CD4-positive, alpha-beta T cell treated with Interleukin-17A for 4 hours (primary cell): ENCODE measurements around the gene RNF181.
"Not testable (repeated sequence)": the region's sequence is repeated elsewhere in the genome, so short reads cannot be mapped to it uniquely, and the experiment has no call there.

Source experiments
- DNase-seq: peaks from one replicate; pipeline ENCODE4 v3.0.0-alpha.2; 2020; ENCODE audit warnings: mixed read lengths

RNF181 gene

DNA sequence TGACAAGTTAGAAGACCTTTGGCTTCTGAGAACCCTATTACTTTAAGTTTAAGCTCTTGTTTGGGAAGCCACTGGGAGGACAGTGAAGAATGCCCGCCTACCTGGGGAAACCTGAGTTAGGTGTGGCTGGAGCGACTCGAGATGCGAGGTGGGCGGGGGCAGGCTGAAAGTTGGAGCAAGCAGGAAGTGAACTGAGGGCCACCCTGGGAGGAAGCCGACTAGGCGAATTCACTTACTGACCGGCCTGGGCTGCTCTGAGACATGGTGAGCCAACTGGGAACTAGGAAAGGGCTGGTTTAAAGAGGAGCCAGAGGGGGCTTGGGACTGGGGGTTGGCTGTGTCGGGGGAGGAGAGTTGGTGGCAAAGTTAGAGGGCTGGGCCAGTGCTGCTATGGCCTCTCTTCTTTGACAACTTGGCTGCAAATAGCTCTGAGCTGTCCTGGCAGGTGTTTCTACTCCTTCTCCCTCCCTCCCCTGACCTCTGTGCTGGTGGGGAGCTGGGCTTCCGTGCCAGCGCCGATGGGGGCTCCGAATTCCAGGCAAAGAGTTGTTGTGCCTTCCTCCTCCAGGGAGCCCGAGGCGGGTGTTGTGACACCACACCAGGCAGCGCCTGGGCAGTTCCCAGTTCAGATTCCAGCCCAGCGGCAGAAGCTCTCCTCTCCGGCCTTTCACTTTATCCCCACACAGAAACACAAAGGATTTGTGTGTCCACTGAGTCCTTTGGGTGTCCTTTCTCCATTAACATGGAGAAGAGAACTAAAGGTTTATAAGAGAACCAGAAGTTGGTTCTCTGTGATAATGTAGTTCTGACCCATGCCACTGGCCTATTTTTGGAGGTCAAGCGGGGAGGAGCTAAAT is 17.9 kb upstream of the RNF181 start, which contains the start of gene VAMP8:
TSS of gene VAMP8 (plus strand) at position 201 of the 857 bp plus-strand sequence. CDS start at position 262, 61 bp downstream.
- peak; percentile 80 for DNase-seq

DNA sequence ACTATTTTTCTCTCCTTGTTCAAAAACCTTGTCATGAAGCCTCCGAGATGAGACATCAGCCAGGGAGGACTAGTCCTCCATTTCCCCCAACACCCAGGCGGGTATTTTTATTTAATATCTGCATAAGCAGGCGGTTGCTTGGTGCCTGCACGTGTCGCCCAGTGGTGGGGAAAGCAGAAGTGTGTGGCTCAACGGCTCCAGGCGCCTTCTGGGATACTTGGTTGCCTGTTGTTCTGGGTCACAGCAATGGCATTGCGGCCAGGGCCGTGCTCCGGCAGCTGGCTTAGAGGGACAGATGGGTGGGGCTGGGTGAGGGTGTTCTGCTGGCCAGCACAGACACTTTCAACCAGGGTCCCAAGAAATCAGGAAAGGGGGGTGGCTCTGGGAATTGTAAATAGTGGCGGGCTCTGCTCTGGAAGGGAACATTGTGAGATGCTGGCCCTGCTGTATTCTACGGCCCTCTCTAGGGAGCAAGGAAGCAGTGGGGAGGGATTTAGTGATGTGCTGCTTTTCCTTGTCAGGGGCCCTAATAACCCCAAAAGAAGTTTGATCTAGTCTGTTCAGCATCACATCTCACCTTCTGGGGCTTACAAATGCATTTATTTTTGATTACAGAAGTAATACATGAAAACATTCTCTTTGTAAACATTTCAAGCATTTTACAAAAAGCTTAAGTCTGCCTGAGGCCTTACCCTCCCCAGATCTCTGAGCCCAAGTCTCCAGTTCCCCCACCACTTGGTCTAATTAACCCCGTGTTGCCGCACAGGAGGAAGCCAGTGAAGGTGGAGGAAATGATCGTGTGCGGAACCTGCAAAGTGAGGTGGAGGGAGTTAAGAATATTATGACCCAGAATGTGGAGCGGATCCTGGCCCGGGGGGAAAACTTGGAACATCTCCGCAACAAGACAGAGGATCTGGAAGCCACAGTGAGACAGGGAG is 17.0 kb upstream of the RNF181 start:
- DNase-seq = peak; percentile 29

DNA sequence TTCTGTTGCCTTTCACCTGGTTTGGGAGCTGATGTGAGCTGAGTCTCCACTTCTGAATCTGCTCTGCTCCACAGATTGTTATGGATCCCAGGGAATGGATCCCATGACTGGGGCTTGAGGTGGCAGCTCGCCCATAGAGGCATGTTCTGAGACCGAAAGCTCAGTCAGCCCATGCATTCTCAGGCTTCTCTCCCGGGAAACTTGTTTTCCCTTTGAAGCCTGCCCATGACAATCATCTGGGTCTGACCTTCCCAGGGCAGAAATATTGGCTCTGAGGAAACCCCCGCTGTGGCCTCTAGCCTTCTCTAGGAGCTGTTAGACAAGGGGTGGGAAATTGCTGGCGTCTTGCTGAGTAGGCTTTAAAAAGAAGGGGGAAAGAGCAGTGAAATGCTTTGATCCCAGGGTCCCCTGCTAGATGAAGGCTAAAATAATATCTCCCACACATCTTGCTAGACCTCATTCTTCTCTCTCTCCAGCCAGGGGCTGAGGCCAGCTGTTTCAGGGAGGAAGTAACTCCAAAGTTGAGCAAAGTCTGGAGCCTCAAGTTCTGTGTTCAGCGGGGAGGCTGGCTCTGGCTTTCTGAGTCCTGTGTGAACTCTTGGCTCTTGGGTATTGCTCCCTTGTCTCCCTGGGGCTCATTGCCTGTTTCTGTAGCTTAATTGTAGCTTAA is 16.1 kb upstream of the RNF181 start:
- no peak for DNase-seq

DNA sequence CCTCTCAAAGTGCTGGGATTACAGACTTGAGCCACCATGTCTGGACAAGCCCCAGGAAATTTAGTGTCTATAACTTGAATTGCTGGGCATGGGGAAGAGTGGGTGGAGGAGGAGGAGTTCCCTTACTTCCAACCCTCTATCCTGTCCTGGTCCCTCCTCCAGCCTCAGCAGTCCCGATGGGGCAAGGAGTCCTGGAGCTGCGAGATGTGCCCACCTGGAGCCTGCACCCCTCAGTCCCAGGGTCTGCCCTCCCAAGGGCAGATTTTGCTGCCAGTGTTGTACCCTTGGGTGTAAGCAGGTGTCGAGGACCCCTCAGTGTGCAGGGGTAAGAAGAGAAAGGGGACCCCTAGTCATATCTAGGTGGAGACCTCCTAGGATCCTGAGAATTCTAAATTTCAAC is 15.3 kb upstream of the RNF181 start:
- no peak for DNase-seq

DNA sequence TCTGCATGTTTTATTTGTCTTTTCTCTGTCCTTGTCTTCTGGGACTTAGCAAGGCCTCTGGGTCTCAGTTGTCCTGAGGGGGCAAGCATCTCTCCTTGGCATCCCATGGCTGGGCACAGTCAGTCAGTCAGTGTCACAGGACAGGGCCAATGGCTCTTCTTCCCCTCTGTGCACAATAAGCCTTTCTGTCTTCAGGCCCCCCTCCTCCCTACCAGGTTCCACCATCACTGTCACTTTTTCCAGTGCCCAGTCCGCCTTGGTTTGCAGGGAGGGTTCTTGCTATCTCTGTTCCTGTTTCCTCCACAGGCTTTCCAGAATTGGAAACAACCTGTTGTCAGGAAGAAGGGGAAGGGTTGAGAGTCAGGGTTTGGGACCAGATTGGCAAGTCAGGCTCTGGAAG is 13.1 kb upstream of the RNF181 start:
- DNase-seq = no peak

DNA sequence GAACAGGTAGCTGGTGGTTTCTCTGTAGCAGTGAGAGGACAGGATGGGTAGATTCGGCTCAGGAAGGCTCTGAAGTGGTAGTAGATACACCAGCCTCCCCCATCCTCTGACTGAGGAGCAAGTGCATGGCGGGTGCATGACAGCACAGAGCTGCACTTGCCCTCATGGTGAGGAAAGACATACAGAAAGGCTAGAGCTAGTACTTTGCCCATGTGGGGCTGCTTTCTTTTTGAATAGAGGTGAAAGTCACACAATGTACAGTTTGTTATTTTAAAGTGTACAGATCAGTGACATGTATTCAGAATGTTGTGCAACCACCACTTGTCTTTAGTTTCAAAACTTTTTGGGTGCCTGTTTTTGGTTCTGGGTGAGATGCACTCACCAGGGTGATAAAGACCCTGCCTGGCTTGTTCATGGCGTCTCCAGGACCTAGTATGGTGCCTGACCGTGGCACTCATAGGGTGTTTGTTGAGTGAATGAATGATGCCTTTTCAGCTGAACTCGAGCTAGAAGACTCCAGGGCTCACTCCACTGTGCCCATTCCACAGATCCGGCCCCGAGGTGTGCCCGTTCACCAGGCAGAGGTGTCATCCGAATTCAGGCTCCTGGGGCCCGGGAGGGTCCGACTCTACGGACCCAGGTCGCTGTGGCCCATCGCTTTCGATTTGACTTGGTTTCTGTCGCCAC is 11.7 kb upstream of the RNF181 start:
- peak; percentile 50 for DNase-seq

DNA sequence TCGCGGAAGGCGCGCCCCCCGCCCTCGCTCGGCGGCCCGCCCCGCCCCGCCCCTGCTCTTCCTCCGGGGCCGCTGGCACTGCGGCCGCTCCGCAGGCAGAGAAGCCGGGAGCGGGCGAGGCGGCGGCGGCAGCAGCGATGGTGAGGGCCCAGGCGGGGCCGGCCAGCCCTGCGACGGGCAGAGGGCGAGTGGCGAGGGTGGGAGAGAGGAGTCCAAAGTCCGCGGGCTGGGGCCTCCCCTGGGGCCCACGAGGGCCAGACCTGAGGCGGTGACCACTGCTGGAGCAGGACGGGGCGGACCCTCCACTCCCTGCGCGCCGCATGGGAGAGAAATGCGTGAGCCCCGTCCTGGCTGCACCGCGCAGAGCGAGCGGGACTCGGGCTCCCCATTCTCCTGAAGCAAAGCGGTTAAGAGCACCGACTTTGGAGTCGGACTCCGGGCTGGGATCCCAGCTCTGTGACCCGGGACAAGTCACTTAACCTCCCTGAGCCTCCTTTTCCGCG is 11.1 kb upstream of the RNF181 start, which contains the start of gene VAMP5:
TSS of gene VAMP5 (plus strand) at position 78 of the 503 bp plus-strand sequence. CDS start at position 138, 60 bp downstream.
- DNase-seq = peak; percentile 71

DNA sequence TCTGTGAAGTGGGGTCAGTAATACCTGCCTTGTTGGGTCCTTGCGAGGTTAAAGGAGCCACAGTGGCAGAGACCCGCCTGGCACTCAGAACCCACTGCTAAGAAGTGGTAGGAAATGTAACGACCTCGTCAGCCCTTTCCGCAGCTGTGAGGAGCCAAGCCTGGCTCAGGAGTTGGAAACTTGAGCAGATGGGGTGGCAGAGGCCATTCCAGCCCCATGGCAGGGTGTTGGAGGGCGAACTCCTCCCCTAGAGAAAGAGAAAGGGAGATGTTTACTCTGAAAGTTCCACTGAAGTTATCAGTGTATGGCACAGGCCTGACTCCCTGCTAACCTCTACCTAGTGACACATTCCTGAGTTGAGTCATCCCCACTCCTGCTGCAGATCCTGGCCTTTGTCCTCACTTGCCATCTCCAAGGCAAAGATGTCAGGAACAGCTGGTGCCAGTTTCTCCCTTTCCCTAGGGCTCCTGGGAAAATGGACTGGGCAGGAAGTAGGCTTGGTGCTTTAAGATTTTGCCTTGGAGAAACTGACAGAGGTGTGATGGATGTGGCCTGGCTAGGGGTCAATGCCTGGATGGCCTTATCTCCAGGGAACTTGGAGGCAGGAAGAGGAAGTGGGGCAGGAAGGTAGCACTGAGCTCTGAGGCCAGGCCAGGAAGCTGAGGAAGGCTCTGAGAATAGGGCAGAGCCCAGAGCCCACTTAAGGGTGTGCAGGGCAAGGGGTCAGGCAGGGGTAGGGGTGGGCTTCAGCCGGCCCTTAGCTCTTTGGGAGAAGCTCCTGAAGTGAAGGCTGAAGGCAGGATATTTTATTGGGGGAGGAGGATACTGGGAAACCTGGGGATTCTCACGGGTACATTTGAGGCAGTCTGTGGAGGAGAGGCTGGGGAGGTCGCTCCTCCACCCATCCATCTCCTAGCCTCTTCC is 10.4 kb upstream of the RNF181 start:
- DNase-seq = peak; percentile 36

DNA sequence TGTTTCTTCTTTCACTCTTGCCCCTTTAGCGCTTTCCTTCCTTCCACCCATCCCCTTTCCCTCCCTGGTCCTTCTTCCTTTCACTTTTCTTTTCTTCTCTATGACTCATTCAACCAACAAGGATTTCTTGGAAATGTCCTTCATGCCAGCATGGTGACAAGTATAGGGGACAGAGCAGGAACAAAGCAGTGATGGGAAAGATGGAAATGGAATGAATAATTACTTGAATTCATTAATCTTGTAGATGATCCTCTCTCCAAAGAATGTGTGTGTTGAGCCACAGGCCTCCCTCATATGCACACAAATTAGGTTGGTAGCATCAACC is 9.8 kb upstream of the RNF181 start:
- no peak for DNase-seq

DNA sequence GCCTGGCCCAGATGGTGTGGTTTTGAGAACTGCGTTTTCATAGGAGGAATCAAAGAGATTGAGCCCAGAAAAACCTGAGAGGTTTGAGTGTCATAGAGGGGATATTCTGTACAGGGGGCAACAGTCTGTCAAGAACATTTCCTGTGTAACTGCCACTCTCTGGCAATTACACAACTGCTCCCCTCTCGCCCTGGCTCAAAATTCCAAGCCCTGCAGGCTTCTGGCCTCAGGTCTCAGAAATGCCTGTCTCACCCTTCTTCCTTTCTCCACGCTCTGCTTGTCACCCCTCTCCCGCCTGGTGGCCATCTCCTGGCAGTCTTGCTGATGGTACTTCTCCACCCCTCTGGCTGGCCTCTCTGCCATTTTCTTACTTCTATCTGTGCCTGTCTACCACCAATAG is 7.3 kb upstream of the RNF181 start:
- DNase-seq = no peak

DNA sequence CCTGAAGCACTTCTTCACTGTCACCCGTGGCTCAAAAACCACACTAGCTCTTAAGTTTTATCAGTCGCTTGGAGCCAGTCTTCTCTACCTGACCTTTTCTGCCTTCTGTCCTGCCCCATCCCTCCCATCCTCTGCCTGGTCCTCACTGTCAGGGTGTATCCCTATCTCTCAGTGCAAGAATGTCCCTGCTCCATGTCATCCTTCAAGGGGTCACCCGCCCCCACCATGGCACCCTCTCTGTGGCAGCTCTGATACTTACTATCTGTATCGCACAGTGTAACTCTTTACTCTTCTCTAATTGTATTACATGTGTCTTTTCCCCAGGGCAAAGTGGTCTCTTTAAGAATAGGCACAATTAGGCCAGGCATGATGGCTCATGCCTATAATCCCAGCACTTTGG is 6.9 kb upstream of the RNF181 start:
- DNase-seq = no peak

DNA sequence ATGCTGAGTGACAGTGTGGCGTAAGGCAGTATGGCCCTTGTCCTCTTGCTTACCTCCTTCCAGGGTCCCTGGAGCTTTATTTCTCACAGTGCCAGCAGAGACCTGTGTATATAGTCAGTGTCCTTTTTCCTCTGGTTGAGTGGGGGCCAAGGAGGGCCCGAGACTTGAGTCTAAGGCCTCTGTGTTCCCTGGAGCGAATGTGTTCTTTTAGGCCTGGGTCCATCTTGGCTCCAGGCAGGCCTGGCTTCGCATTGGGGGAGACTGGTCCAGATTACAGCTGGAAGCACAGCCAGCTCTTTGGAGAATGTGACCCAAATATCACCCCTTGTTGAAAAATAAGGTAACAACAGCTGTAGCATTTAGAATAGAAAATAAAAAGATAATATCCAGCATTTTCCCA is 6.4 kb upstream of the RNF181 start:
- DNase-seq = no peak

DNA sequence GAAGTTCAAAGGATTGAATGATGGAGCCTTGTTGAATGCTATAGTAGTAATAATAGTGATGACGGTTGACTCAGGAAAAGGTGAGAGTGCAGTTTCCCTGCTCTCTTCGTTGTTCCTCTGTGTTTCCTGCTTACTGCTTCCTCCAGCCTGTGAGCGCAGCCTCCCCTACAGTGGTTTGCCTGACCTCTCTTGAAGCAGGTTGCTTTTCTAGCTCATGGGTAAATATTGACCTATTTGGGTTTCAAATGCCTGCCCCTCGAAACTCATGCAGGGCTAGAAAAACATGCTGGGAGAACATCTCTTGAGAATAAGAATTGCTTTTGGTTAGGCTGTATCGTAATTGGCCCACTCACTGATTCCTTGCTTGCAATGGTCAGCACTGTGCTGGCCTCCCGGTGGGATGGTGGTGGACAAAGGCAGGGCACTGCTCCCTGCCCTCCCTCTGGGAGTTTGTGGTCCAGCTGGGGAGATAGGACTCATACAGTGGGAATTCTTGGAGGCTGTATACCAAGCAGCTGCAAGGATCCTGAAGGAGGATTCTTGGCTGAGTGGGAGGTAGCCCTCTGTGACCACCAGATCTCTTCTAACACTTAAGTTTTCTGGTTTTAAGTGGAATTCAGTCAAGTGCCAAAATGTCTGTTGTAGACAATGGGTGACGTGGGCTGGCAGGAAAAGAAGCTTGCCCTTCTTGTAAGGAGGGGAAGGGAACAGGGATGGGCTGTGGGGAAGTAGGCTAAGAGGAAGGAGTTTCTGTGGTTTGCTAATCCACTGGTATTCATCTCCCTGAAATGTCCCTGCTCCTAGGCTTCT is 5.4 kb upstream of the RNF181 start:
- DNase-seq = no peak

DNA sequence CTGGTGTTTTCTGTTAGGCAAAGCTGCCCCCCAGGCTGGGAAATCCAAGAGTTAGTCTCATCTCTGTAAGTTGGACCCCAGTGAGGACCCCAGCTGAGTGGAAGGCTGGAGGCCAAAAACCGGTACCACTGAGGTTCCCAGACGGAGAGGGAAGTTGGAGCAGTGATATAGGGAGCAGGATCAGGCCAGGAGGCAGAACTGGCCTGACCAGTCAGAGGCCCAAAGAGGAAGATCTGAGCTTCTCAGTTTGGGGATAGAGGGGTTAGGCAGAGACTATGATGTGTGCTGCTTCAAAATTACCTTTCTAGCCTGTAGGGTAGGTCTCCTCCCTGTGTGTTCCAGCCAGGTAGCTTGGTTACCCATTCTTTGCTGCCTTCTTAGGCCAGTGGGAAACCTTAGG is 4.6 kb upstream of the RNF181 start:
- DNase-seq = no peak

DNA sequence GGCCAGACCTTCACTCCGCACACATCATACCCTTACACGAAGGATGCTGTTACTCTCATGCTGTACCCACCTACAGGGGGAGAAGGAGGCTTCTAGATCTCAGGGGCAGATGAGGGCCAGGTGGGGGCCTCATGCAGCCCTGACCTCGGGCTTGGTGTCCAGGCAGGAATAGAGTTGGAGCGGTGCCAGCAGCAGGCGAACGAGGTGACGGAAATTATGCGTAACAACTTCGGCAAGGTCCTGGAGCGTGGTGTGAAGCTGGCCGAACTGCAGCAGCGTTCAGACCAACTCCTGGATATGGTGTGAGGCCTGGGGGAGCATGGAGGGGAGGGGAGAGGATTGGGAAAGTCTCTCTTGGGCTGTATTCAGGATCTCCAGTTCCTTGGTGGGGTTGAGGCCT is 4.0 kb upstream of the RNF181 start:
- DNase-seq = no peak

DNA sequence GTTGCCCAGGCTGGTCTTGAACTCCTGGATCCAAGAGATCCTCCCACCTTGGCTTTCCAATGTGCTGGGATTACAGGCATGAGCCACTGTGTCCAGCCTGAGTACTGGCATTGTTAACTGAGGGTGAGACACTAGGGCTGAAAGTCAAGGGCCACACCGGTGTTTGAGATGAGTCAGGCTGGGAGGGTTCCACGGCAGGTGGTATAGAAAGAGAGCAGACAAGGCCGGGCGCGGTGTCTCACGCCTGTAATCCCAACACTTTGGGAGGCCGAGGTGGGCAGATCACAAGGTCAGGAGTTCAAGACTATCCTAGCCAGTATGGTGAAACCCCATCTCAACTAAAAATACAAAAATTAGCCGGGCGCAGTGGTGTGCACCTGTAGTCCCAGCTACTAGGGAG is 3.2 kb upstream of the RNF181 start:
- DNase-seq = not testable (repeated sequence)

DNA sequence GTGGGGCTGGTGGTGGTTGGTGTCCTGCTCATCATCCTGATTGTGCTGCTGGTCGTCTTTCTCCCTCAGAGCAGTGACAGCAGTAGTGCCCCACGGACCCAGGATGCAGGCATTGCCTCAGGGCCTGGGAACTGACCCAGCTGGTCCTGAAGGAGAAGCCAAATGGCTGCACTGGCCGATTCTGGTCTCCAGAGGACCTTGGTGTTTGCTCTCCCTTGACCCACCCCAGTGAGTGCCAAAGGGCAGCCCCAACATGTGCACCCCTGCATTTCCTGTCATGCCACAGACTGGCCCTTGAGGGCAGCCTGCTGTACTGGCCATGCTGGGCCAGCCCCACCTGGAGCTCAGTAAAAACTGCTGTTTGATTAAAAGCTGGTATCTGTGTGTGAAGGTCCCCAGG is 2.5 kb upstream of the RNF181 start:
- DNase-seq = no peak

DNA sequence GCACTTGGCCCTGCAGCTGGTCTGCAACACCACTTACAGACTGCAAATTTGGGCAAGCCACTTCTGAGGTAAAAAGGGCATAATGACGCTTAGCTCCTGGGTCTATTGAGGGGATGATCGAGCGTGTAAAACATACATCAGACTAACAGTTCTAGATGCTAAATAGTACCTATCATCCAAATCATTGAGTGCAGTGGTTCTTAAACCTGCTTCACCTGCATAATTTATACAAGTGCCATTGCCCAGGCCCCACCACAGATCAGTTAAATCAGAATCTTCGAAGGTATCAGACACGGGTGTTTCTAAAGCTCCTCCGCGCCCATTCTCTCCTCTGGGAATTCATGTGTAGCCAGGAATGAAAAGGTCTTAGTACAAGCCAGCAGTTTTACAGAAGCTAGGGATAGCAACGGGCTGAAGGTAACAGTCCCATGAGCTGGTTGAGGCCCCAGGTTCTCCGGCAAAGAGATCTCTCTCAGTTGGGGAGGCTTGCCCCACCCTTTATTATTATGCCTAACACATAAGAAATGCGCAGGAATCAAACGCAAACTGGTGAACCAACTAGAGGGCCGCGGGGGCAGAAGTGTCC is 737 bp upstream of the RNF181 start:
- no peak for DNase-seq

DNA sequence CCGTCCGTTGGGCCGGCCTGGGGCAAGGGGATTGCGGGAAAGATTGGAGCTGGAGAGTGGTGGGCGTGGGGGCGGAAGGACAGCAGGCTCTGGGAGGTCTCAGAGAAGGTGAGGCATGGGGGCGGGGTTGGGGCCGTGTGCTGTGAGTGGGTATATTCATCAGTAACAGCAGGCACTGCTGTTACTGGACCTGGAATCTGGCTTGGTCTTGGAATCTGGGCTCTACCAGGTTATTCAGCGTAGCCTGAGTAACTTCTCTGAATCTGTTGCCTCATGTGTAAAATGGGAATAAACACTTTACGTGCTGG is 435 bp downstream of the RNF181 start:
- no peak for DNase-seq

DNA sequence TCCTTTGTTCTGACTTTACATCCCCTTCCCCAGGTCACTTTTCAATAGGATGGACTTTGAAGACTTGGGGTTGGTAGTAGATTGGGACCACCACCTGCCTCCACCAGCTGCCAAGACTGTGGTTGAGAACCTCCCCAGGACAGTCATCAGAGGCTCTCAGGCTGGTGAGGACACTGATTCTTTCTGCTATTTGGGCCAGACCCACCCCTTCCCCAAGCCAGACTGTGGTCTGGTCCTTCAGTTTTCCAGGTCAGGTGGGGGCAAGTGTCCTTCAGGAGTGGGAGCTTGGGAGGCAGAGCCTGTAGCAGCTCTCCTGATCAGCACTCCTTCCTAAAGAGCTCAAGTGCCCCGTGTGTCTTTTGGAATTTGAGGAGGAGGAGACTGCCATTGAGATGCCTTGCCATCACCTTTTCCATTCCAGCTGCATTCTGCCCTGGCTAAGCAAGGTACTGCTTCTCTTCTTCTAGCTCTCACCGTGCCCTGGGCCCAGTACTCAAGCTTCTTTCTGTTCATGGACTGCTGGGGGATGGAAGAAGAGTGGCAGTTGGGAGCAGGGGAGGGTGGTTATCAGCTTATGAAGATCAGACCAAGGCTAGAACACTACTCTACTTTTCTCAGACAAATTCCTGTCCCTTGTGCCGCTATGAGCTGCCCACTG is 1.1 kb downstream of the RNF181 start:
- no peak for DNase-seq
